Glutamatergic neuron (in vitro differentiated cells): ENCODE measurements around the gene DAPK1. TPM values are rescaled to one million over a fixed set of nuclear protein-coding genes. Genes with fewer than 3 reads are reported as not detected.

Experiments used
- DNase-seq: peaks from one replicate; pipeline ENCODE4 v3.0.0; 2022
- H3K27ac Mint-ChIP-seq: one replicate; pipeline ENCODE4 v1.8.0; 2020; ENCODE audit warnings: mild to moderate bottlenecking, mixed read lengths, inconsistent platforms; ENCODE audit not compliant: unreplicated experiment
- H3K27me3 Mint-ChIP-seq: one replicate; pipeline ENCODE4 v1.8.0; 2020; ENCODE audit warnings: mild to moderate bottlenecking, moderate library complexity, mixed read lengths, inconsistent platforms; ENCODE audit not compliant: unreplicated experiment
- H3K36me3 Mint-ChIP-seq: one replicate; pipeline ENCODE4 v1.8.0; 2020; ENCODE audit warnings: mild to moderate bottlenecking, mixed read lengths, inconsistent platforms; ENCODE audit not compliant: unreplicated experiment
- H3K4me1 Mint-ChIP-seq: one replicate; pipeline ENCODE4 v1.8.0; 2020; ENCODE audit warnings: mild to moderate bottlenecking, low read depth, mixed read lengths, inconsistent platforms; ENCODE audit not compliant: unreplicated experiment
- H3K4me3 Mint-ChIP-seq: one replicate; pipeline ENCODE4 v1.8.0; 2020; ENCODE audit warnings: mild to moderate bottlenecking, mixed read lengths, inconsistent platforms; ENCODE audit not compliant: unreplicated experiment
- H3K9me3 Mint-ChIP-seq: one replicate; pipeline ENCODE4 v1.8.0; 2020; ENCODE audit warnings: mild to moderate bottlenecking, moderate library complexity, mixed read lengths, inconsistent platforms; ENCODE audit not compliant: unreplicated experiment
- total RNA-seq: library from RNA; stranded (reverse); fragmentation: NEBNext Ultra II Directional; extraction: Animal tissue kit (Norgen Biotek cat#: 25700); gene quantifications from one replicate; pipeline ENCODE4 v1.2.1, GENCODE V29; 2021; ENCODE audit not compliant: unreplicated experiment
- TF ChIP-seq, protein P1 (sequence below): fragments of 200-600 bp; sonication (generic); IDR thresholded peaks from one replicate; pipeline ENCODE4 v1.5.0; 2021; ENCODE audit not compliant: partially characterized antibody, unreplicated experiment

Gene DAPK1
- total RNA-seq, 1 donor from 2014 or later: 384 TPM

DNA sequence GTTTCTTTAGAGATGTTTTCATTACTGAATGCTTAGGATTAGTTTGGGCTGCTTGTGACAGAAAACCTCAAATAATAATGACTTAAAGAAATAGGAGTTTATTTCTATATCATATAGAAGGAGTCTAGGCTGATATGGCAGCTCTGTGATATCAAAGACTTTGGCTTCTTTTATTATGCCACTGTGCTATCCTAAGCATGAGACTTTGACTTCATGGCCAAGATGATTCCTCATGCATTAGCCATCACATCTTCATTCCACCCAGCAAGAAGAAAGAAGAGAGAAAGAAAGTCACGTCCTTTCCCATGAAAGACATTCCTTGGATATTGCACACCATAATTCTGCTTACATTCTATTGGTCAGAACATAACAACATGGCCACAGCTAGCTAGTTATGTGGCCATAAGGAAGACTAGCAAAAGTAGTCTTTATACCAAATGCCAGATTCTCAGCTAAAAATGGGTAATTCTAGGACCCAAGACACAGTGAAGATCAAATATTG, 76.2 kb downstream of the DAPK1 start:
- peaks cover 56% of the 10 kb centered on the region for H3K4me1 Mint-ChIP-seq
- H3K27ac Mint-ChIP-seq: no peak overlapping the region
- no peak for DNase-seq

DNA sequence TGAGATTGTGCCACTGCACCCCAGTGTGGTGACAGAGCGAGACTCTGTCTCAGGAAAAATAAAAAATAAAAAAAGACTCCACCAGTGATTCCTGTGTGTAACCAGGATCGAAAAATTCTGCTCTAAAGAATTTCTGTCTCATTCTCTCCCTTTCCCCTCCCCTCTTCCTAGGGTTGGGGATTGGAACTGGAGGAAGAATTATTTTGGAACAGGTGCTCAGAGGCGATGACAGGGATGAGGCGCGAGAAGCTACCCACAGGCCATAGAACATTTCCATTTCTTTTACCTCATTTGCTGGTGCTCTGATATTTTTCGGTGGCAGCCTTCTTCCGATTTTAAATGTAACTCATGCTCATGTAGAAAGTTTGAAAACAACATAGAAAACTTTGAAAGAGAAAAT, 80.1 kb downstream of the DAPK1 start:
- TF ChIP-seq, protein P1, sequence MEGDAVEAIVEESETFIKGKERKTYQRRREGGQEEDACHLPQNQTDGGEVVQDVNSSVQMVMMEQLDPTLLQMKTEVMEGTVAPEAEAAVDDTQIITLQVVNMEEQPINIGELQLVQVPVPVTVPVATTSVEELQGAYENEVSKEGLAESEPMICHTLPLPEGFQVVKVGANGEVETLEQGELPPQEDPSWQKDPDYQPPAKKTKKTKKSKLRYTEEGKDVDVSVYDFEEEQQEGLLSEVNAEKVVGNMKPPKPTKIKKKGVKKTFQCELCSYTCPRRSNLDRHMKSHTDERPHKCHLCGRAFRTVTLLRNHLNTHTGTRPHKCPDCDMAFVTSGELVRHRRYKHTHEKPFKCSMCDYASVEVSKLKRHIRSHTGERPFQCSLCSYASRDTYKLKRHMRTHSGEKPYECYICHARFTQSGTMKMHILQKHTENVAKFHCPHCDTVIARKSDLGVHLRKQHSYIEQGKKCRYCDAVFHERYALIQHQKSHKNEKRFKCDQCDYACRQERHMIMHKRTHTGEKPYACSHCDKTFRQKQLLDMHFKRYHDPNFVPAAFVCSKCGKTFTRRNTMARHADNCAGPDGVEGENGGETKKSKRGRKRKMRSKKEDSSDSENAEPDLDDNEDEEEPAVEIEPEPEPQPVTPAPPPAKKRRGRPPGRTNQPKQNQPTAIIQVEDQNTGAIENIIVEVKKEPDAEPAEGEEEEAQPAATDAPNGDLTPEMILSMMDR: no peak
- Mint-ChIP-seq H3K27ac (peak overlapping the region; percentile 34), H3K4me1 (peaks cover 43% of the 10 kb centered on the region)

More for the DNA sequence above, 76.2 kb downstream of the DAPK1 start:
- Mint-ChIP-seq H3K4me3 (no peak overlapping the region), H3K9me3 (peaks cover 5% of the 10 kb centered on the region), H3K36me3 (no peaks in the 10 kb centered on the region), H3K27me3 (peaks cover 2% of the 10 kb centered on the region)
- TF ChIP-seq, protein P1: no peak

GRCh38 chr9:87578625-87579024, 81.0 kb downstream of the DAPK1 start:
- Mint-ChIP-seq H3K9me3 (peaks cover 5% of the 10 kb centered on the region), H3K4me1 (peaks cover 37% of the 10 kb centered on the region), H3K36me3 (no peaks in the 10 kb centered on the region), H3K4me3 (no peak overlapping the region), H3K27me3 (peaks cover 3% of the 10 kb centered on the region), H3K27ac (no peak overlapping the region)
- no peak for DNase-seq
- TF ChIP-seq, protein P1: no peak

More for the DNA sequence above, 80.1 kb downstream of the DAPK1 start:
- Mint-ChIP-seq H3K9me3 (peaks cover 5% of the 10 kb centered on the region), H3K4me3 (no peak overlapping the region), H3K36me3 (no peaks in the 10 kb centered on the region), H3K27me3 (peaks cover 2% of the 10 kb centered on the region)
- DNase-seq: no peak

DNA sequence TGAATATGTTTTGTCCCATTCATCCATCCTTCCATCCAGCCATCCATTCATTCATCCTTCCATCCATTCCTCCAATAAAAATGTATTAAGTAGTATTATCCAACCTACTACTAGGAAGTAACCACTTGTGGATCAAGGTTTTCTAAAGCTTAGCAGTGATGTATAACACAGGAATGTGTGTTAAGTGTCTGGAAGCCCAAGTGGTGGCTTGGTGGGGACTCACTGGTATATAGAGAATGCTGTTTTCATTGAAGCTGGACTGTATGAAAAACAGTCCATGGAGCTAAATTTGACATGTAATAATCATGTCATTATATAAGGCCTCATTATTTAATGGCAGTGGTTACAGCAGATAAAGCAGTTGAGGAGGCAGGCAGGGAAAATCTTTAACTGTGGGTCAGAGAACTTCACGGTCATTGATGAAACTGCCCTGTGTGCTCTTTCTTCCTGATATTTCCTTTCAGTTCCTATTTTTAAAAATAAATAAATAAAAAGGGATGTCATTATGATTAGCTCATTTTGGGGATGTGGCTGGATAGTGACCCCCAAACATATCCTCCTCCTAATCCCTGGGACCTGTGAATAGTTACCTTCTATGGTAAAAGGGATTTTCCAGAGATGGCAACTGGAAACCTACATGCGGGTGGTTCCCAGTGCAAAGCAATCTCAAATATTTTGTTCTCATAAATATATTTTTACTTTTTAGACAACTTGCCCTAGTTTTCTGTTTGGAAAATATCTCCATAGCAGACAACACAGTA, 82.3 kb downstream of the DAPK1 start:
- no peak overlapping the region for H3K4me3 Mint-ChIP-seq
- TF ChIP-seq, protein P1: no peak

GRCh38 chr9:87580941-87581438, 83.3 kb downstream of the DAPK1 start:
- Mint-ChIP-seq H3K27ac (no peak overlapping the region), H3K27me3 (peaks cover 4% of the 10 kb centered on the region), H3K4me3 (no peak overlapping the region), H3K36me3 (no peaks in the 10 kb centered on the region), H3K4me1 (peaks cover 36% of the 10 kb centered on the region), H3K9me3 (peaks cover 5% of the 10 kb centered on the region)
- no peak for DNase-seq
- TF ChIP-seq, protein P1: no peak

More for the DNA sequence above, 82.3 kb downstream of the DAPK1 start:
- Mint-ChIP-seq H3K27ac (no peak overlapping the region), H3K36me3 (no peaks in the 10 kb centered on the region), H3K4me1 (peaks cover 38% of the 10 kb centered on the region), H3K27me3 (peaks cover 4% of the 10 kb centered on the region), H3K9me3 (peaks cover 5% of the 10 kb centered on the region)
- no peak for DNase-seq
